Osteoblast (primary cell): Measurements from ENCODE around the gene GDAP1L1. TPM values are rescaled to one million over a fixed set of nuclear protein-coding genes. Genes with fewer than 3 reads are reported as not detected.
"Not testable (repeated sequence)": the region's sequence is repeated elsewhere in the genome, so short reads cannot be mapped to it uniquely, and the experiment has no call there.

Experiments used
- DNase-seq: peaks from one replicate; pipeline ENCODE4 v3.0.0; 2011; ENCODE audit warnings: low spot score, mixed read lengths; ENCODE audit not compliant: insufficient read length; ENCODE audit errors: missing footprints
- H2AFZ ChIP-seq: 2 replicates; pipeline ENCODE4 v1.6.0; 2011; ENCODE audit warnings: mild to moderate bottlenecking, low read length
- H3K27ac ChIP-seq: 2 replicates; pipeline ENCODE4 v1.5.1; 2011; ENCODE audit warnings: mild to moderate bottlenecking, low read depth, low read length, moderate library complexity
- H3K27me3 ChIP-seq: 2 replicates; pipeline ENCODE4 v1.6.0; 2012; ENCODE audit warnings: mild to moderate bottlenecking, control low read depth, inconsistent platforms, low read length, moderate library complexity; ENCODE audit not compliant: insufficient read depth
- H3K36me3 ChIP-seq: 2 replicates; pipeline ENCODE4 v1.5.1; 2011; ENCODE audit warnings: mild to moderate bottlenecking, low read length, control low read depth, moderate library complexity; ENCODE audit not compliant: insufficient read depth
- H3K4me1 ChIP-seq: 2 replicates; pipeline ENCODE4 v1.5.1; 2011; ENCODE audit warnings: mild to moderate bottlenecking, low read length, control low read depth, moderate library complexity; ENCODE audit not compliant: insufficient read depth
- H3K4me2 ChIP-seq: 2 replicates; pipeline ENCODE4 v1.6.0; 2011; ENCODE audit warnings: mild to moderate bottlenecking, low read length; ENCODE audit not compliant: insufficient read depth
- H3K4me3 ChIP-seq: fragments of 200-600 bp; sonication (generic); 3 replicates; pipeline ENCODE4 v1.5.1; 2012; ENCODE audit warnings: mild to moderate bottlenecking, low read length, inconsistent platforms; ENCODE audit not compliant: insufficient read depth
- H3K79me2 ChIP-seq: 2 replicates; pipeline ENCODE4 v1.6.0; 2012; ENCODE audit warnings: mild to moderate bottlenecking, low read length, control low read depth, inconsistent platforms; ENCODE audit not compliant: insufficient read depth
- H3K9me3 ChIP-seq: 2 replicates; pipeline ENCODE4 v1.5.1; 2011; ENCODE audit warnings: low read depth, low read length, control low read depth
- H4K20me1 ChIP-seq: 2 replicates; pipeline ENCODE4 v1.6.0; 2012; ENCODE audit warnings: mild to moderate bottlenecking, low read length, control low read depth; ENCODE audit not compliant: insufficient read depth
- CTCF ChIP-seq: IDR thresholded peaks from 2 replicates; pipeline ENCODE4 v1.5.1; 2011; ENCODE audit warnings: mild to moderate bottlenecking, low read depth, low read length, moderate library complexity; ENCODE audit errors: extremely low read depth
- total RNA-seq: library from RNA; depleted of rRNA; stranded (reverse); fragments of >200 nt; gene quantifications from 2 replicates; pipeline ENCODE4 v1.2.3, GENCODE V29; 2012

The GDAP1L1 gene
- total RNA-seq, 1 donor = 0.72 TPM

- H3K36me3 ChIP-seq = no peaks in the 10 kb centered on the region
- H3K4me2 ChIP-seq = no peak overlapping the region
- no peak overlapping the region for H3K4me3 ChIP-seq
- no peak overlapping the region for H3K27ac ChIP-seq
- no peak overlapping the region for H2AFZ ChIP-seq
- peaks cover 3% of the 10 kb centered on the region for H4K20me1 ChIP-seq
- no peaks in the 10 kb centered on the region for H3K4me1 ChIP-seq
- no peaks in the 10 kb centered on the region for H3K9me3 ChIP-seq
- no peak for TF ChIP-seq CTCF
- no peaks in the 10 kb centered on the region for H3K27me3 ChIP-seq
- H3K79me2 ChIP-seq = no peaks in the 10 kb centered on the region
- DNase-seq = no peak
These were observed 44.6 kb downstream of the GDAP1L1 start for GRCh38 chr20:44291754-44292153.

GRCh38 chr20:44296011-44296410 is 48.9 kb downstream of the GDAP1L1 start:
- Histone ChIP-seq H3K4me2 (no peak overlapping the region), H4K20me1 (peaks cover 3% of the 10 kb centered on the region), H3K79me2 (no peaks in the 10 kb centered on the region), H3K36me3 (no peaks in the 10 kb centered on the region), H3K9me3 (no peaks in the 10 kb centered on the region), H2AFZ (no peak overlapping the region), H3K4me3 (no peak overlapping the region), H3K4me1 (no peaks in the 10 kb centered on the region), H3K27me3 (no peaks in the 10 kb centered on the region), H3K27ac (no peak overlapping the region)
- no peak for TF ChIP-seq CTCF
- no peak for DNase-seq

GRCh38 chr20:44297721-44298120 is 50.6 kb downstream of the GDAP1L1 start:
- peaks cover 3% of the 10 kb centered on the region for H4K20me1 ChIP-seq
- no peaks in the 10 kb centered on the region for H3K36me3 ChIP-seq
- H3K4me2 ChIP-seq = no peak overlapping the region
- no peak for DNase-seq
- H3K4me3 ChIP-seq = no peak overlapping the region
- no peaks in the 10 kb centered on the region for H3K79me2 ChIP-seq
- H3K27ac ChIP-seq = no peak overlapping the region
- no peaks in the 10 kb centered on the region for H3K4me1 ChIP-seq
- no peaks in the 10 kb centered on the region for H3K27me3 ChIP-seq
- H3K9me3 ChIP-seq = no peaks in the 10 kb centered on the region
- TF ChIP-seq CTCF = no peak
- no peak overlapping the region for H2AFZ ChIP-seq

- H3K4me1 ChIP-seq, H2AFZ ChIP-seq, H3K9me3 ChIP-seq, H3K4me3 ChIP-seq, H3K4me2 ChIP-seq, H4K20me1 ChIP-seq, H3K27ac ChIP-seq, H3K27me3 ChIP-seq, H3K79me2 ChIP-seq, H3K36me3 ChIP-seq, DNase-seq: not testable (repeated sequence)
These were observed 52.0 kb downstream of the GDAP1L1 start for GRCh38 chr20:44299011-44299535.

- DNase-seq = no peak
- H3K4me3 ChIP-seq = no peak overlapping the region
- no peaks in the 10 kb centered on the region for H3K9me3 ChIP-seq
- H3K4me2 ChIP-seq = no peak overlapping the region
- no peaks in the 10 kb centered on the region for H3K36me3 ChIP-seq
- no peak for TF ChIP-seq CTCF
- no peak overlapping the region for H2AFZ ChIP-seq
- no peaks in the 10 kb centered on the region for H3K79me2 ChIP-seq
- H4K20me1 ChIP-seq = no peaks in the 10 kb centered on the region
- H3K4me1 ChIP-seq = no peaks in the 10 kb centered on the region
- H3K27me3 ChIP-seq = no peaks in the 10 kb centered on the region
- H3K27ac ChIP-seq = no peak overlapping the region
These were observed 54.2 kb downstream of the GDAP1L1 start for GRCh38 chr20:44301285-44301684.
